SK-N-SH (cell line): ENCODE measurements around the gene RIC8B. TPM values are rescaled to one million over a fixed set of nuclear protein-coding genes. Genes with fewer than 3 reads are reported as not detected.

ENCODE experiments used
- CTCF ChIA-PET: fragments of 300-600, 350-600 bp; formaldehyde crosslinking; extraction: SDS; loops from one replicate; lab custom pipeline; 2021; lab: Yijun Ruan, JAX
- POLR2A ChIA-PET: fragments of 350-600 bp; sonication (Branson Sonifier 250); formaldehyde crosslinking; extraction: SDS; loops from one replicate; lab custom pipeline; 2020; ENCODE audit warnings: antibody characterized with exemption, inconsistent platforms; lab: Yijun Ruan, JAX
- DNase-seq: peaks from one replicate; pipeline ENCODE4 v3.0.0; 2012
- H2AFZ ChIP-seq: fragments of 200-600 bp; sonication (generic); 2 replicates; pipeline ENCODE4 v1.8.1; 2016; ENCODE audit warnings: antibody characterized with exemption, mild to moderate bottlenecking, low read depth
- H3F3A ChIP-seq: fragments of 200-600 bp; sonication (generic); replicated peaks from 2 replicates; pipeline ENCODE3; 2016; ENCODE audit warnings: antibody characterized with exemption, mild to moderate bottlenecking; ENCODE audit not compliant: insufficient read depth
- H3K27ac ChIP-seq, 2 experiments: fragments of 200-500 bp in 1 of 2; fragments of 200-600 bp in 1 of 2; sonication (Bioruptor generic) in 1 of 2; sonication (generic), shearing (Covaris generic) in 1 of 2; 2 replicates each; pipeline versions ENCODE4 v1.5.1 to v1.6.1; 2014 to 2016; ENCODE audit warnings: low read depth in 2 of 2, inconsistent platforms in 1 of 2, low read length in 1 of 2, mild to moderate bottlenecking in 1 of 2, mixed read lengths in 1 of 2
- H3K27me3 ChIP-seq: fragments of 200-600 bp; sonication (generic), shearing (Covaris generic); 2 replicates; pipeline ENCODE4 v1.6.1; 2016; ENCODE audit warnings: mixed run types; ENCODE audit not compliant: insufficient read depth
- H3K36me3 ChIP-seq, 2 experiments: fragments of 200-500 bp in 1 of 2; fragments of 200-600 bp in 1 of 2; sonication (Bioruptor generic) in 1 of 2; sonication (generic) in 1 of 2; replicated peaks in 1 of 2; 2 replicates each; pipeline versions ENCODE3 to v1.5.1; 2014 to 2016; ENCODE audit warnings: low read length in 1 of 2, mild to moderate bottlenecking in 1 of 2; ENCODE audit not compliant: insufficient read depth in 2 of 2, control insufficient read depth in 1 of 2
- H3K4me1 ChIP-seq, 2 experiments: fragments of 200-500 bp in 1 of 2; fragments of 200-600 bp in 1 of 2; sonication (Bioruptor generic) in 1 of 2; sonication (generic), shearing (Covaris generic) in 1 of 2; 2 replicates each; pipeline versions ENCODE4 v1.5.1 to v1.6.1; 2014 to 2016; ENCODE audit warnings: low read depth in 1 of 2, low read length in 1 of 2, mixed run types in 1 of 2; ENCODE audit not compliant: insufficient read depth in 2 of 2, control insufficient read depth in 1 of 2
- H3K4me2 ChIP-seq: fragments of 200-600 bp; sonication (generic), shearing (Covaris generic); 2 replicates; pipeline ENCODE4 v1.6.1; 2017; ENCODE audit warnings: mixed run types
- H3K4me3 ChIP-seq, 2 experiments: fragments of 200-500 bp in 1 of 2; fragments of 200-600 bp in 1 of 2; sonication (Bioruptor generic) in 1 of 2; sonication (generic), shearing (Covaris generic) in 1 of 2; 2 replicates each; pipeline versions ENCODE4 v1.5.1 to v1.8.1; 2014 to 2016; ENCODE audit warnings: low read depth in 2 of 2, inconsistent platforms in 1 of 2, low read length in 1 of 2, mild to moderate bottlenecking in 1 of 2, mixed read lengths in 1 of 2, moderate library complexity in 1 of 2
- H3K79me2 ChIP-seq: fragments of 200-600 bp; sonication (generic); 2 replicates; pipeline ENCODE4 v1.8.1; 2017; ENCODE audit warnings: mild to moderate bottlenecking; ENCODE audit not compliant: insufficient read depth
- H3K9ac ChIP-seq: fragments of 200-600 bp; sonication (generic); 2 replicates; pipeline ENCODE4 v1.6.1; 2017; ENCODE audit warnings: mixed run types
- H3K9me2 ChIP-seq: fragments of 200-600 bp; sonication (generic); 2 replicates; pipeline ENCODE4 v1.6.1; 2017; ENCODE audit warnings: mixed run types
- H3K9me3 ChIP-seq: fragments of 200-600 bp; sonication (generic); 2 replicates; pipeline ENCODE4 v1.6.1; 2017; ENCODE audit warnings: mixed run types, mild to moderate bottlenecking, moderate library complexity
- H4K20me1 ChIP-seq: fragments of 200-600 bp; sonication (generic); 2 replicates; pipeline ENCODE4 v1.6.1; 2017; ENCODE audit warnings: mild to moderate bottlenecking, mixed run types; ENCODE audit not compliant: insufficient read depth
- EP300 ChIP-seq, 2 experiments: IDR thresholded peaks; 2 replicates each; pipeline versions ENCODE4 v1.4.0 to v1.6.1; 2012; ENCODE audit warnings: borderline replicate concordance in 1 of 2, low read depth in 1 of 2, low read length in 1 of 2
- EZH2phosphoT487 ChIP-seq: fragments of 200-600 bp; sonication (generic); IDR thresholded peaks from 2 replicates; pipeline ENCODE4 v1.6.1; 2017; ENCODE audit warnings: low read depth, mixed run types, mild to moderate bottlenecking, antibody characterized with exemption, moderate library complexity, borderline replicate concordance
- FOSL2 ChIP-seq: IDR thresholded peaks from 2 replicates; pipeline ENCODE4 v1.4.0; 2012; ENCODE audit warnings: low read depth, mild to moderate bottlenecking, moderate library complexity, borderline replicate concordance
- GABPA ChIP-seq: IDR thresholded peaks from 2 replicates; pipeline ENCODE4 v1.4.0; 2012; ENCODE audit warnings: low read depth, mild to moderate bottlenecking
- GATA2 ChIP-seq: sonication (generic); formaldehyde crosslinking; IDR thresholded peaks from 2 replicates; pipeline ENCODE4 v1.5.0; 2020; ENCODE audit warnings: mild to moderate bottlenecking, missing genetic modification reagents
- JUND ChIP-seq: IDR thresholded peaks from 2 replicates; pipeline ENCODE4 v1.4.0; 2012
- MXI1 ChIP-seq: IDR thresholded peaks from 2 replicates; pipeline ENCODE4 v1.6.1; 2012; ENCODE audit warnings: mild to moderate bottlenecking, low read depth, low read length, improper control_type of control experiment
- NFIC ChIP-seq: IDR thresholded peaks from 2 replicates; pipeline ENCODE4 v1.4.0; 2012; ENCODE audit warnings: borderline replicate concordance
- POLR2AphosphoS5 ChIP-seq: IDR thresholded peaks from 2 replicates; pipeline ENCODE4 v1.6.1; 2012; ENCODE audit warnings: low read depth, low read length
- RFX5 ChIP-seq: IDR thresholded peaks from 2 replicates; pipeline ENCODE4 v1.6.1; 2012; ENCODE audit warnings: mild to moderate bottlenecking, improper control_type of control experiment, low read length
- RXRA ChIP-seq: IDR thresholded peaks from 2 replicates; pipeline ENCODE4 v1.4.0; 2012; ENCODE audit warnings: low read depth, mild to moderate bottlenecking, borderline replicate concordance
- SIN3A ChIP-seq: IDR thresholded peaks from 2 replicates; pipeline ENCODE4 v1.6.1; 2012; ENCODE audit warnings: low read depth, mild to moderate bottlenecking, low read length, moderate library complexity, borderline replicate concordance
- SMC3 ChIP-seq: IDR thresholded peaks from 2 replicates; pipeline ENCODE4 v1.6.1; 2012; ENCODE audit warnings: low read depth, low read length, improper control_type of control experiment
- TAF1 ChIP-seq: IDR thresholded peaks from 2 replicates; pipeline ENCODE4 v1.6.1; 2012; ENCODE audit warnings: low read depth, mild to moderate bottlenecking, low read length, moderate library complexity, borderline replicate concordance
- TEAD4 ChIP-seq: IDR thresholded peaks from 2 replicates; pipeline ENCODE4 v1.4.0; 2012; ENCODE audit warnings: mild to moderate bottlenecking, borderline replicate concordance; ENCODE audit not compliant: insufficient read depth
- YY1 ChIP-seq: IDR thresholded peaks from 2 replicates; pipeline ENCODE4 v1.4.0; 2012; ENCODE audit warnings: low read depth, mild to moderate bottlenecking
- WGBS: methylation state at CpG from one replicate; pipeline ENCODE4 v1.1.6; 2017; ENCODE audit warnings: low lambda C conversion rate; 5-methylcytosine and 5-hydroxymethylcytosine counted together
- polyA plus RNA-seq, 3 experiments: library from polyadenylated mRNA; depleted of rRNA; stranded (reverse); fragments of >200 nt; gene quantifications; 2 replicates each; pipeline ENCODE4 v1.2.3, GENCODE V29; 2012
- TF ChIP-seq, protein P1 (sequence below): IDR thresholded peaks from 2 replicates; pipeline ENCODE4 v1.6.1; 2012; ENCODE audit warnings: mild to moderate bottlenecking, low read depth, low read length, moderate library complexity
- TF ChIP-seq, protein P2 (sequence below): IDR thresholded peaks from 2 replicates; pipeline ENCODE4 v1.4.0; 2012; ENCODE audit warnings: low read depth, borderline replicate concordance

RIC8B gene
- polyA plus RNA-seq, 1 of the 3 experiments (the other 2 are of a cell fraction), result 6.2 TPM

DNA sequence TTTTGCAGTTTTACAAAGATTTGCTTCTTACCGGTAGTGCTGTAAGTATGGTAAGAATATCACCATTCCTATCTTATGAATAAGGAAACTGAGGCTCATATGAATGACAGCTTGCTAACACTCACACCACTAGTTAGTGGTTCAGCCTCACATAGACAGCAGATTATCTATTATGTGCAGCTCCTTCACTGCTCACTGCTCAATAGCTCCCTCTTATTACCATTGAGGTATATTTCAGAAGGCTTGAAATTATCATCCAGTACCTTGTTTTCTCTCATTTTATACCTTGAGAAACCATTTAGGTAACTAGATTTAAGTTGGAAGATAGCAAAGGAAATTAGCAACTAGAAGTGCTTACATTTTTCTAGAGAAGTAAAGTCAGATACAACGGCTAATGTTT, 15.5 kb downstream of the RIC8B start:
- 90% methylated on average over 2 of the region's 2 CpGs for WGBS
- H2AFZ ChIP-seq, result no peak overlapping the region
- TF ChIP-seq, protein P1, sequence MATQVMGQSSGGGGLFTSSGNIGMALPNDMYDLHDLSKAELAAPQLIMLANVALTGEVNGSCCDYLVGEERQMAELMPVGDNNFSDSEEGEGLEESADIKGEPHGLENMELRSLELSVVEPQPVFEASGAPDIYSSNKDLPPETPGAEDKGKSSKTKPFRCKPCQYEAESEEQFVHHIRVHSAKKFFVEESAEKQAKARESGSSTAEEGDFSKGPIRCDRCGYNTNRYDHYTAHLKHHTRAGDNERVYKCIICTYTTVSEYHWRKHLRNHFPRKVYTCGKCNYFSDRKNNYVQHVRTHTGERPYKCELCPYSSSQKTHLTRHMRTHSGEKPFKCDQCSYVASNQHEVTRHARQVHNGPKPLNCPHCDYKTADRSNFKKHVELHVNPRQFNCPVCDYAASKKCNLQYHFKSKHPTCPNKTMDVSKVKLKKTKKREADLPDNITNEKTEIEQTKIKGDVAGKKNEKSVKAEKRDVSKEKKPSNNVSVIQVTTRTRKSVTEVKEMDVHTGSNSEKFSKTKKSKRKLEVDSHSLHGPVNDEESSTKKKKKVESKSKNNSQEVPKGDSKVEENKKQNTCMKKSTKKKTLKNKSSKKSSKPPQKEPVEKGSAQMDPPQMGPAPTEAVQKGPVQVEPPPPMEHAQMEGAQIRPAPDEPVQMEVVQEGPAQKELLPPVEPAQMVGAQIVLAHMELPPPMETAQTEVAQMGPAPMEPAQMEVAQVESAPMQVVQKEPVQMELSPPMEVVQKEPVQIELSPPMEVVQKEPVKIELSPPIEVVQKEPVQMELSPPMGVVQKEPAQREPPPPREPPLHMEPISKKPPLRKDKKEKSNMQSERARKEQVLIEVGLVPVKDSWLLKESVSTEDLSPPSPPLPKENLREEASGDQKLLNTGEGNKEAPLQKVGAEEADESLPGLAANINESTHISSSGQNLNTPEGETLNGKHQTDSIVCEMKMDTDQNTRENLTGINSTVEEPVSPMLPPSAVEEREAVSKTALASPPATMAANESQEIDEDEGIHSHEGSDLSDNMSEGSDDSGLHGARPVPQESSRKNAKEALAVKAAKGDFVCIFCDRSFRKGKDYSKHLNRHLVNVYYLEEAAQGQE, result no peak
- TF ChIP-seq JUND (no peak), EZH2phosphoT487 (no peak), GABPA (no peak)
- no peak overlapping the region for H3K27ac ChIP-seq
- H3K9me3 ChIP-seq, result no peaks in the 10 kb centered on the region
- no peak overlapping the region for H3K4me3 ChIP-seq
- H3F3A ChIP-seq, result no peaks in the 10 kb centered on the region
- no peak overlapping the region for H3K4me2 ChIP-seq
- ChIA-PET CTCF (interaction anchor here (1.0 kb wide), 1 partner anchor 8 kb away, joined by 3 read pairs; no protein-coding TSS in a partner anchor), POLR2A (no interaction called here)
- H3K27me3 ChIP-seq, result no peaks in the 10 kb centered on the region
- DNase-seq, result no peak
- no peak overlapping the region for H3K9ac ChIP-seq
- H4K20me1 ChIP-seq, result no peaks in the 10 kb centered on the region
- H3K79me2 ChIP-seq, result no peaks in the 10 kb centered on the region
- H3K36me3 ChIP-seq, result peaks cover 42% of the 10 kb centered on the region in 2 experiments
- no peaks in the 10 kb centered on the region for H3K9me2 ChIP-seq
- no peaks in the 10 kb centered on the region for H3K4me1 ChIP-seq

DNA sequence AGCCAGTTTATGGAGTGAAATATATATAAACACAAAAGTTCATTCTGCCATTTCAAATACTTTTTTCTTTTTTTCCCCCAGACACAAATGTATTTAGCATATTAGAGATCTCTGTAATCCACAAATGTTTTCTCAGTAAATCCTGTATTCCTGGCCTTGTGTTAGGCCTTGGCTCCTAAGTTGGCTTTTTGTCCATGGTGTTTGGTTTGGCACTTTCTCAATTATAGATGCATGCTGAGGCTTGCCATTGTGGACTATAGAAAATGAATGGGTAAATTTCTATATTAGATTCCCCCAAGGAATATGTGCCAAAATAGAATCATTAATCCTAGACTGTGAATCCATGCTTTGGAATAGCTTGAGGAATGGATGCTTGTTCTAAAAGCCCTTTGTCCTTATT, 17.0 kb downstream of the RIC8B start:
- no peaks in the 10 kb centered on the region for H3K79me2 ChIP-seq
- CTCF ChIA-PET, result interaction anchor here (0.6 to 1.2 kb wide), 2 partner anchors 56 to 127 kb away, joined by 3 to 4 read pairs; no protein-coding TSS in a partner anchor
- TF ChIP-seq, protein P2, sequence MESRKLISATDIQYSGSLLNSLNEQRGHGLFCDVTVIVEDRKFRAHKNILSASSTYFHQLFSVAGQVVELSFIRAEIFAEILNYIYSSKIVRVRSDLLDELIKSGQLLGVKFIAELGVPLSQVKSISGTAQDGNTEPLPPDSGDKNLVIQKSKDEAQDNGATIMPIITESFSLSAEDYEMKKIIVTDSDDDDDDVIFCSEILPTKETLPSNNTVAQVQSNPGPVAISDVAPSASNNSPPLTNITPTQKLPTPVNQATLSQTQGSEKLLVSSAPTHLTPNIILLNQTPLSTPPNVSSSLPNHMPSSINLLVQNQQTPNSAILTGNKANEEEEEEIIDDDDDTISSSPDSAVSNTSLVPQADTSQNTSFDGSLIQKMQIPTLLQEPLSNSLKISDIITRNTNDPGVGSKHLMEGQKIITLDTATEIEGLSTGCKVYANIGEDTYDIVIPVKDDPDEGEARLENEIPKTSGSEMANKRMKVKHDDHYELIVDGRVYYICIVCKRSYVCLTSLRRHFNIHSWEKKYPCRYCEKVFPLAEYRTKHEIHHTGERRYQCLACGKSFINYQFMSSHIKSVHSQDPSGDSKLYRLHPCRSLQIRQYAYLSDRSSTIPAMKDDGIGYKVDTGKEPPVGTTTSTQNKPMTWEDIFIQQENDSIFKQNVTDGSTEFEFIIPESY, result no peak
- TF ChIP-seq FOSL2, result no peak
- TF ChIP-seq MXI1, result no peak
- TF ChIP-seq RFX5, result no peak
- TF ChIP-seq SIN3A, result no peak
- no peak for TF ChIP-seq GATA2
- no peak for TF ChIP-seq TAF1
- TF ChIP-seq SMC3, result no peak
- no peak for TF ChIP-seq EZH2phosphoT487
- TF ChIP-seq POLR2AphosphoS5, result no peak
- TF ChIP-seq TEAD4, result no peak
- no peak for TF ChIP-seq EP300 (IDR thresholded peaks at IDR 0.05; ENCODE audit: borderline replicate concordance in 1 of 2, low read depth in 1 of 2, low read length in 1 of 2)
- TF ChIP-seq NFIC, result no peak
- TF ChIP-seq RXRA, result no peak
- TF ChIP-seq, protein P1, result no peak
- no peak for TF ChIP-seq YY1

More for the DNA sequence above, 17.0 kb downstream of the RIC8B start:
- no peaks in the 10 kb centered on the region for H3F3A ChIP-seq
- H3K27ac ChIP-seq, result no peak overlapping the region
- H3K9me3 ChIP-seq, result no peaks in the 10 kb centered on the region
- no peaks in the 10 kb centered on the region for H3K4me1 ChIP-seq
- no peaks in the 10 kb centered on the region for H3K9me2 ChIP-seq
- POLR2A ChIA-PET, result no interaction called here
- peaks cover 32 to 43% of the 10 kb centered on the region in 2 experiments for H3K36me3 ChIP-seq
- no peak overlapping the region for H3K4me2 ChIP-seq
- no peak for DNase-seq
- H4K20me1 ChIP-seq, result no peaks in the 10 kb centered on the region
- no peaks in the 10 kb centered on the region for H3K27me3 ChIP-seq
- H3K9ac ChIP-seq, result no peak overlapping the region
- no peak overlapping the region for H3K4me3 ChIP-seq
- no peak overlapping the region for H2AFZ ChIP-seq
